ENCODE data around the gene SUFU.

The SUFU gene

DNA sequence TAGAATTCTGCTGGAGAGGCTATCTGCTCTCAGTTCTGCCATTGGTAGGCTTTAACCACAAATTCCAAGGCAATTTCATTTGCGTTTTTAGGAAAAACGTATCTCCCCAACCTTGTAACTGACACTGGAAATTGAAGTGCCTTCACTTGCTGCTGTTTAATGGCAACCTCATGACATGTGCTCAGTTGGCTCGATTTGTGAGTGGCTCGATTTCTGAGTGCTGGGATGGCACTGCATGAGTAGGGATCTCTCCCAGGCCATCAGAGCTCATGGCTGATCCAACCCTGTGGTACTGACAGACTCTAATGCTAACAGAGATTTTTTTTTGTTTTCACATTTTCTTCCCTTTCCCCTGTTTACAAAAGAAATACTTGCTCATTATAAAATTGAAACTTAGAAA lies 56.0 kb downstream of the SUFU start:
- H3K27ac Mint-ChIP-seq = no peak overlapping the region
- H3K4me3 Mint-ChIP-seq = no peak overlapping the region
- H3K36me3 Mint-ChIP-seq (ENCODE audit: low read depth) = peaks cover 32% of the 10 kb centered on the region
- H3K9me3 Mint-ChIP-seq = no peaks in the 10 kb centered on the region
- TF ChIP-seq CTCF (IDR thresholded peaks at IDR 0.05; ENCODE audit: unreplicated experiment in 3 of 3) = no peak
- peaks cover 10% of the 10 kb centered on the region for H3K4me1 Mint-ChIP-seq
- H3K27me3 Mint-ChIP-seq (ENCODE audit: low read depth) = no peaks in the 10 kb centered on the region

GRCh38 chr10:102564209-102564834 lies 60.5 kb downstream of the SUFU start:
- Mint-ChIP-seq H3K4me3 (no peak overlapping the region), H3K4me1 (no peaks in the 10 kb centered on the region), H3K9me3 (no peaks in the 10 kb centered on the region), H3K27me3 (ENCODE audit: low read depth) (no peaks in the 10 kb centered on the region), H3K36me3 (ENCODE audit: low read depth) (peaks cover 21% of the 10 kb centered on the region), H3K27ac (no peak overlapping the region)
- no peak for TF ChIP-seq CTCF (IDR thresholded peaks at IDR 0.05; ENCODE audit: unreplicated experiment in 3 of 3)

DNA sequence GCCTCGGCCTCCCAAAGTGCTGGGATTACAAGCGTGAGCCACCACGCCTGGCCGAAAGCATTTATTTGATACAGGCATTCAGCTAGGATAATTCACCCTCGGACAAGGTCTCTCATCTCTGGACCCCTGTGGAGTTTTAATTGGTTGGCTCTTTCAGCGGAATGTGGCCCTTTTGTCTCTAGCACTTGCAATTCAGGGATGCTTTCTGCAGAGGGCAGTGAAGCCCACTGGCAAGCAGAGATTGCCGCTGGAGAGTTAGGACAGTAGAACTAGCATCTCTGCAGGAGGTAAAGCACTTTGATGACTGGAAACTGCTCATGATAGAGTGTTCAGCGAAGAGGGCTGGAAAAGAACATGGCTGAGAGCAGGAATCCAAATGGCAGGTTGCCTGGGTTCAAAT lies 62.0 kb downstream of the SUFU start:
- Mint-ChIP-seq H3K27ac (no peak overlapping the region), H3K9me3 (no peaks in the 10 kb centered on the region), H3K4me3 (no peak overlapping the region), H3K27me3 (ENCODE audit: low read depth) (no peaks in the 10 kb centered on the region), H3K36me3 (ENCODE audit: low read depth) (peaks cover 22% of the 10 kb centered on the region), H3K4me1 (peaks cover 11% of the 10 kb centered on the region)
- TF ChIP-seq CTCF (IDR thresholded peaks at IDR 0.05; ENCODE audit: unreplicated experiment in 3 of 3) = no peak

DNA sequence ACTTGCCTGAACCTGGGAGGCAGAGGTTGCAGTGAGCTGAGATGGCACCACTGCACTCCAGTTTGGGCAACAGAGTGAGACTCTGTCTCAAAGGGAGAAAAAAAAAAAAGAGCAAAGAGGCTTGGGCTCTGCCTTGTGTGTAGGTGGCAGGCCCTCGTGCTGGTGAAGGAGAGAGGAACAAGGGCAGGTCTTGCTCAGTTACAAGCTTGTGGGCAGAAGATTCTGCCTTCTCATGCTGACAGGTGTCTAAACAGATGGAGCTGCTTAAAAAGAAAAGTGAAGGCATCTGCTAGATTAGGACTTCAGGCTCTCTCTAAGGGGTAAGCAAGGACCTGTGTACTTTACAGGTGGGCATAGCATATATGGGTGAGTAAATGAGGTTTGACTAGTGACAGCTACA lies 75.0 kb downstream of the SUFU start:
- H3K4me3 Mint-ChIP-seq = no peak overlapping the region
- no peaks in the 10 kb centered on the region for H3K27me3 Mint-ChIP-seq (ENCODE audit: low read depth)
- peaks cover 57% of the 10 kb centered on the region for H3K4me1 Mint-ChIP-seq
- H3K9me3 Mint-ChIP-seq = no peaks in the 10 kb centered on the region
- peak overlapping the region; percentile 96 to 97 (median 96) for H3K27ac Mint-ChIP-seq
- no peak for TF ChIP-seq CTCF (IDR thresholded peaks at IDR 0.05; ENCODE audit: unreplicated experiment in 3 of 3)
- H3K36me3 Mint-ChIP-seq (ENCODE audit: low read depth) = no peaks in the 10 kb centered on the region

GRCh38 chr10:102579328-102579727 lies 75.6 kb downstream of the SUFU start:
- no peaks in the 10 kb centered on the region for H3K27me3 Mint-ChIP-seq (ENCODE audit: low read depth)
- peak overlapping the region in 2 of 3 experiments; percentile 41 to 66 for H3K4me3 Mint-ChIP-seq
- no peaks in the 10 kb centered on the region for H3K36me3 Mint-ChIP-seq (ENCODE audit: low read depth)
- peak overlapping the region; percentile 96 to 97 (median 96) for H3K27ac Mint-ChIP-seq
- peaks cover 54% of the 10 kb centered on the region for H3K4me1 Mint-ChIP-seq
- no peak for TF ChIP-seq CTCF (IDR thresholded peaks at IDR 0.05; ENCODE audit: unreplicated experiment in 3 of 3)
- H3K9me3 Mint-ChIP-seq = no peaks in the 10 kb centered on the region

GRCh38 chr10:102580230-102580629 lies 76.5 kb downstream of the SUFU start:
- Mint-ChIP-seq H3K4me1 (peaks cover 58% of the 10 kb centered on the region), H3K27ac (peak overlapping the region; percentile 96 to 97 (median 96)), H3K27me3 (ENCODE audit: low read depth) (no peaks in the 10 kb centered on the region), H3K9me3 (no peaks in the 10 kb centered on the region), H3K4me3 (peak overlapping the region; percentile 3 to 66 (median 28)), H3K36me3 (ENCODE audit: low read depth) (no peaks in the 10 kb centered on the region)
- TF ChIP-seq CTCF (IDR thresholded peaks at IDR 0.05; ENCODE audit: unreplicated experiment in 3 of 3) = no peak

Data from nephron (organoid).